HUES6 (cell line): ENCODE data around the gene ANAPC2.
"Not testable (repeated sequence)": the region's sequence is repeated elsewhere in the genome, so short reads cannot be mapped to it uniquely, and the experiment has no call there.

Source experiments
- H3K27ac ChIP-seq: 2 replicates; pipeline ENCODE4 v1.7.0; 2013; ENCODE audit warnings: low read depth, mild to moderate bottlenecking, low read length, inconsistent platforms
- H3K27me3 ChIP-seq: 2 replicates; pipeline ENCODE4 v1.6.1; 2013; ENCODE audit warnings: low read length; ENCODE audit not compliant: control insufficient read depth, insufficient read depth
- H3K36me3 ChIP-seq: 2 replicates; pipeline ENCODE4 v1.6.1; 2013; ENCODE audit warnings: low read length; ENCODE audit not compliant: control insufficient read depth, insufficient read depth
- H3K4me1 ChIP-seq: 2 replicates; pipeline ENCODE4 v1.6.1; 2013; ENCODE audit warnings: low read length; ENCODE audit not compliant: control insufficient read depth, insufficient read depth
- H3K4me3 ChIP-seq: 2 replicates; pipeline ENCODE4 v1.5.1; 2013; ENCODE audit warnings: low read depth, low read length
- H3K9ac ChIP-seq: one replicate; pipeline ENCODE4 v1.6.1; 2013; ENCODE audit warnings: mild to moderate bottlenecking, low read length
- H3K9me3 ChIP-seq: 2 replicates; pipeline ENCODE4 v1.6.1; 2013; ENCODE audit warnings: low read depth, low read length; ENCODE audit not compliant: control insufficient read depth, insufficient read depth

The ANAPC2 gene

DNA sequence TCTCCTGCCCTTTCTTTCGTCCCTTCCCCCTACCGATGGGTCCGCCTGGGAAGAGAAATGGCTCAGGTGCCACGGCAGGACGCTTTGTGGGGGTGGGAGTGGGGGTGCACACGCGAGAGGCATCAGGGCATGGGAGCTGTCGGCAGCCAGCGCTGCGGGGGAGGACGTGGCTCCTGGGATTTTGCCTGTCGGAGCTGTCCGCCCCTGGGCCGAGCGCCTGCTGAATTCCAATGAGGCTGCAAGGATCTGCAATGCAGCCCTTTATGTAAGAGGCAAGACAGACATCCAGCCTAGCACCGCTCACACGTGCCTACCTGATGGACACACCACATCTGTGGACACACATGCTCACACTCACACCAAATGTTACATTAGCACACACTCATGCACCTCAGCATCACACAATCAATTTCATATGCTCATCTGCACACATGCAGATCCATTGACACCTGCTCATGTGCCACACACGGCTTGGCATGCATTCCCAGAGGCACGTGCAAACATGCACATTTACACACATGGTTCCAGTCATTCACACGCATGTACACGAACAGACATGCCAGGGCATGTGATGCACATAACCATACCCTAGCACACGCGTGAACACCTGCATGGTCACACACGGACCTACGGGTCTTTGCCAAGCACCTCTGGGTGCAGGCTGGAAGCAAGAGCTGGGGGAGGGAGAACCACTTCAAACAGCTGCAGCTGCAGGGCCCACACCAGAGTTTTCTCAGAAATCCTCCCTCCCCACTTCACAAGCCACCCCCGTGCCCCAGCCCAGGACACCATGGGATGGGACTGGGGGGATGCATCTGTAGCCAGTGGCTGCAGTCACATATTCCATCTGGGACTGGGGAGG lies 48.0 kb downstream of the ANAPC2 start:
- no peaks in the 10 kb centered on the region for H3K9me3 ChIP-seq

DNA sequence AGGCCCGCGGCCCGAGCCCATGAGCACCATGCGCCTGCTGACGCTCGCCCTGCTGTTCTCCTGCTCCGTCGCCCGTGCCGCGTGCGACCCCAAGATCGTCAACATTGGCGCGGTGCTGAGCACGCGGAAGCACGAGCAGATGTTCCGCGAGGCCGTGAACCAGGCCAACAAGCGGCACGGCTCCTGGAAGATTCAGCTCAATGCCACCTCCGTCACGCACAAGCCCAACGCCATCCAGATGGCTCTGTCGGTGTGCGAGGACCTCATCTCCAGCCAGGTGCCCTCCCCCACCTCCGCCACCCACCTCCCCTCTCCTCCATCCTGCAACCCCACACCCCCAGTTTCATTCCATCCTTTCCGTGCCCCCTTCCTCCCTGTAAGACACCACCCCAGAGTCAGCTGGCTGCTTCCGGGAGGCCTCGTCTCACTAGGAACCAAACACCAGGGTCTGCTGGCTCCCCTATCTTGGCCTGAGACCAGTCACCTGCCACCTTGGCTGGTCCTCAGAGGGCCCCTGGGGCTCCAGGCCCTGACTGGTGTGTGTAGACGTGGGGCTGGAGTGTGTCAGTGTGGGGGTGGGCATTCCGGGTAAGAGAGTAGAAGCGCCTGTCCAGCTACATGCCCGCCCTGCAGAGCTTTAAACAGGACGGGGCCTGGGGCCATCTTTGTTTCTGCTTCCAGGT lies 48.8 kb downstream of the ANAPC2 start:
- Histone ChIP-seq H3K4me1 (0 out of 2 replicates have a peak, but pooled peaks cover 3% of the 10 kb centered on the region), H3K36me3 (no peaks in the 10 kb centered on the region), H3K9me3 (no peaks in the 10 kb centered on the region), H3K4me3 (peak overlapping the region; percentile 6; the same call in 1 of the 2 replicates), H3K27ac (no peak overlapping the region), H3K27me3 (peaks cover 88% of the 10 kb centered on the region), H3K9ac (no peak overlapping the region)

More for the DNA sequence above, 48.0 kb downstream of the ANAPC2 start:
- Histone ChIP-seq H3K4me1 (0 out of 2 replicates have a peak, but pooled peaks cover 3% of the 10 kb centered on the region), H3K27ac (no peak overlapping the region), H3K27me3 (peaks cover 88% of the 10 kb centered on the region), H3K9ac (no peak overlapping the region), H3K36me3 (no peaks in the 10 kb centered on the region), H3K4me3 (no peak overlapping the region)

DNA sequence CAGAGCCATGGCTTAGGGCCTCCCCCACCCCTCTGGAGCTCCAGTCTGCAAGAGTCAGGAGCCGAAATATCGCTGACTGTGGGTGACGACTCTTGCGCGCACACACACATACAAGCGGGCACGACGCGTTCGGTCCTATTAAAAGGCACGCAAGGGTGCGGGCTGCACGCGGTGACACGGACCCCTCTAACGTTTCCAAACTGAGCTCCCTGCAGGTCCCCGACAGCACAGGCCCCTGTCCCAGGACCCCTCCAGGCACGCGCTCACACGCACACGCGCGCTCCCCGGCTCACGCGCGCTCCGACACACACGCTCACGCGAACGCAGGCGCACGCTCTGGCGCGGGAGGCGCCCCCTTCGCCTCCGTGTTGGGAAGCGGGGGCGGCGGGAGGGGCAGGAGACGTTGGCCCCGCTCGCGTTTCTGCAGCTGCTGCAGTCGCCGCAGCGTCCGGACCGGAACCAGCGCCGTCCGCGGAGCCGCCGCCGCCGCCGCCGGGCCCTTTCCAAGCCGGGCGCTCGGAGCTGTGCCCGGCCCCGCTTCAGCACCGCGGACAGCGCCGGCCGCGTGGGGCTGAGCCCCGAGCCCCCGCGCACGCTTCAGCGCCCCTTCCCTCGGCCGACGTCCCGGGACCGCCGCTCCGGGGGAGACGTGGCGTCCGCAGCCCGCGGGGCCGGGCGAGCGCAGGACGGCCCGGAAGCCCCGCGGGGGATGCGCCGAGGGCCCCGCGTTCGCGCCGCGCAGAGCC lies 49.5 kb downstream of the ANAPC2 start, which contains the start of gene GRIN1:
Gene GRIN1, plus strand, starts transcription at position 433 of the 746 bp plus-strand sequence. CDS start 333 bp downstream, outside the sequence.
- H3K27me3 ChIP-seq: peaks cover 88% of the 10 kb centered on the region
- no peaks in the 10 kb centered on the region for H3K36me3 ChIP-seq
- peak within 1 kb of the TSS; percentile 32 for H3K4me3 ChIP-seq
- H3K9me3 ChIP-seq: no peaks in the 10 kb centered on the region
- H3K27ac ChIP-seq: no peak within 1 kb of the TSS
- no peak within 1 kb of the TSS for H3K9ac ChIP-seq
- 0 out of 2 replicates have a peak, but pooled peaks cover 3% of the 10 kb centered on the region for H3K4me1 ChIP-seq

DNA sequence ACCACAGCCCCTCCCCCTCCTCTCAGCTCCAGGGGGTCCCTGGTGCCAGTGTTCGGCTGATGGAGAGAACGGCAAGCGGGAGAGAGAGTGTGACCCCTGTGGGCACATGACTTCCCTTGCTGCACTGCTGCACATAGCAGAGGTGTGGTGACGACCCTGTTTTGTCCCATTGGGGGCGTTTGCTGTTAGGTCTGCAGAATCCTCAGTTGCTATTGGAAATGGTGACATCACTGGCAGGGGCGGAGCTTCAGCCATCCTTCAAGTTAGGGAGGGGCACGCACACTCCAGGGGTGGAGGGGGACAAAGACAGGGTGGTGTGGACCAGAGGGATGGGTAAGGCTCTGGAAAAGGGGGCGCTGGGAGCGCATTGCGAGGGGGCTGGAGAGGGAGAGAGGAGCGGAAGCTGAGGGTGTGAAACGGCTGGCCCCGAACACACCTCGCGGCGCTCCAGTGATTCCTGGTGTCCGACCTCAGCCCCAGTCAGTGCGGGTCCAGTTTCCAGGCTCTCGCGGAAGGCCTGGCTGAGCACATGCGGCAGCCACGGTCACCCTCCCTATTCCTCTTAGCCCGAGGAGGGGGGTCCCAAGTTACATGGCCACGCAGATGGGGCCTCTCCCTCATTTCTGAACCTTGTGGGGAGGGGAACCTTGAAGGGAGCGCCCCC lies 50.2 kb downstream of the ANAPC2 start:
- Histone ChIP-seq H3K9ac (no peak overlapping the region), H3K27ac (no peak overlapping the region), H3K4me3 (peak overlapping the region; percentile 32; the same call in 1 of the 2 replicates), H3K9me3 (no peaks in the 10 kb centered on the region), H3K36me3 (no peaks in the 10 kb centered on the region), H3K27me3 (peaks cover 87% of the 10 kb centered on the region), H3K4me1 (0 out of 2 replicates have a peak, but pooled peaks cover 3% of the 10 kb centered on the region)

DNA sequence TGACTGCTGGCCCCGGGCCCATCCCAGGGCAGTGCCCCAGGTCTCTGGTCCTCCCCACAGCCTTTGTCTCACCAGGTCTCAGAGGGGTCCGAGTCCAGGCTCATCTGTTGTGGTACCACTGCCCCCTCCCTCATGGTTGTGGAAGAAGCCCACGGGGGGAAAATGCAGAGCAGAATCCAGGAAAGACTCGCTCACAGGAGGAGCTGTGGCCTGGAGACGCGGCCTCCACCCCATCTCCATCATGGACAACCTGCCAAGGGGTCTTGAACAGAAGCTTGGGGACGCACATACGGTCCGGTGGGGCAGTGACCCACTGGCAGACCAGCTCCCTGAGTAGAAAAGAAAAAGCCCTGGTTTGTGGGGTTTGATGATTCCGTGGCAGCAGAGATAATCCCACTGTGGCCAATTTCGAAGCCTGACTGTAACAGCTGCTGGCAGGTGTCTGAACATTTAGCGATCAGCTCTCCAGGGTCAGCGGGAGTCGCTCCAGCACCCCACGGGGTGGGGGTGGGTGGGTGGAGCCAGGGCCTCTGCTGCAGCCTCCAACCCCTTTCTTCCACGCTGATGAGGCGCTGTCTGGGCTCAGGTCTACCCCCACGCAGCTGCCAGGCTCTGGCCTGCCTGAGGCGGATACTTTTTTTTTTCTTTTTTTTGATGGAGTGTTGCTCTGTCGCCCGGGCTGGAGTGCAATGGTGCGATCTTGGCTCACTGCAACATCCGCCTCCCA lies 51.3 kb downstream of the ANAPC2 start:
- no peak overlapping the region for H3K9ac ChIP-seq
- no peak overlapping the region for H3K27ac ChIP-seq
- H3K4me3 ChIP-seq: no peak overlapping the region
- peaks cover 81% of the 10 kb centered on the region for H3K27me3 ChIP-seq
- no peaks in the 10 kb centered on the region for H3K36me3 ChIP-seq
- H3K4me1 ChIP-seq: 0 out of 2 replicates have a peak, but pooled peaks cover 3% of the 10 kb centered on the region
- H3K9me3 ChIP-seq: no peaks in the 10 kb centered on the region

DNA sequence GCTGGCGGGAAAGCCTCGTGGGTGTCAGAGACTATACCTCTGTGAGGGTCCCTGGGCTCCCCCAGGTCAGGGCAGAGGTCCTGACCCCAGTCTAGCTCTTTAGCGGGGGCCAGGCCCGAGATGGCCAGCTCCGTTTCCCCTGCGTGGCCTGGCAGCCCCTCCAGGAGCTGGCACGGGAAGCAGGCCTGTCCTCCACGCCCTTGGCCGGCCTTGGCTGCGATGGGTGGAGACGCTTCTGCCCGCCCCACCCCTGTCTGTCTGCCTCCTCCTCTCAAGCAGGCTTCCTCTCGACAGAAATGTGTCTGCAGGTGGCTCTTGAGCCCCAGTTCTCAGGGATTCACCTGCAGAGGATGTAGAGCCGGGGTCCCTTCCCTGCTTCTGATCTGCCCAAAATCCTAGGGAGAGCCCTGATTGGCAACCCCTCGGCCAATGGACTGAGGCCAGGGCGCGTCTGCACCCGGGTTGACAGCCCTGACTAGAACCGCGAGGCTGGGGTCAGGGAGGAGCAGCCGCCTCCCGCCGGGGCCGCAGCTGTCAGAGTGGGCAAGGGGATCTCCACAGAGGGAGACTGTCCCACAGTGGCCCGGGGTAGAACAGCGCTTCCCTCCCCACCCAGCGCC lies 52.0 kb downstream of the ANAPC2 start:
- Histone ChIP-seq H3K9me3 (no peaks in the 10 kb centered on the region), H3K36me3 (no peaks in the 10 kb centered on the region), H3K4me1 (0 out of 2 replicates have a peak, but pooled peaks cover 3% of the 10 kb centered on the region), H3K27ac (no peak overlapping the region), H3K9ac (no peak overlapping the region), H3K27me3 (peaks cover 79% of the 10 kb centered on the region), H3K4me3 (no peak overlapping the region)

DNA sequence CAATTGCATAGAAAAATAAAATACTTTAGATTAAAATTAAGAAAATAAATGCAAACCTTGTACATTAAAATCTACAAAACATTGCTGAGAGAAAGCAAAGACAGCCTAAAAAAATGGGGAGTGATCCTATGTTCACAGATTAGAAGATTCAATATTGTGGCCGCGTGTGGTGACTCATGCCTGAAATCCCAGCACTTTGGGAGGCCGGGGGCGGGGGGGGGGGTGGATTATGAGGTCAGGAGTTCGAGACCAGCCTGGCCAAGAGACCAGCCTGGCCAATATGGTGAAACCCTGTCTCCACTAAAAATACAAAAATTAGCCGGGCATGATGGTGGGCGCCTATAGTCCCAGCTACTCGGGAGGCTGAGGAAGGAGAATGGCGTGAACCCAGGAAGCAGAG lies 53.2 kb downstream of the ANAPC2 start:
- H3K27ac ChIP-seq, H3K9me3 ChIP-seq, H3K4me3 ChIP-seq, H3K9ac ChIP-seq, H3K4me1 ChIP-seq, H3K36me3 ChIP-seq: not testable (repeated sequence)
- H3K27me3 ChIP-seq: peaks cover 76% of the 10 kb centered on the region

DNA sequence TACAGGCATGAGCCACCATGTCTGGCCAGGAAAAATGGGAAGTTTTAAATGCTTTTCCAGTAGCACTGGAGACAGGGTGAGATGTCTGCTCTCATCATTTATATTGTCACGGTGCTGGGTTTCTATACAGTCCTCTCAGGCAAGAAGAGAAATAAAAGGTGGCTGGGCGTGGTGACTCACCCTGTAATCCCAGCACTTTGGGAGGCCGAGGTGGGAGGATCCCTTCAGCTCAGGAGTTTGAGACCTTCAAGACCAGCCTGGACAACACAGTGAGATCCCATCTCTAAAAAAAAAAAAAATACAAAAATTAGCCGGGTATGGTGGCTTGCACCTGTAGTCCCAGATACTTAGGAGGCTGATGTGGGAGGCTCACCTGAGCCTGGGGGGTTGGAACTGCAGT lies 54.2 kb downstream of the ANAPC2 start:
- Histone ChIP-seq H3K36me3 (no peaks in the 10 kb centered on the region), H3K9me3 (no peaks in the 10 kb centered on the region), H3K4me3 (no peak overlapping the region), H3K4me1 (0 out of 2 replicates have a peak, but pooled peaks cover 3% of the 10 kb centered on the region), H3K9ac (no peak overlapping the region), H3K27ac (no peak overlapping the region), H3K27me3 (peaks cover 66% of the 10 kb centered on the region)

DNA sequence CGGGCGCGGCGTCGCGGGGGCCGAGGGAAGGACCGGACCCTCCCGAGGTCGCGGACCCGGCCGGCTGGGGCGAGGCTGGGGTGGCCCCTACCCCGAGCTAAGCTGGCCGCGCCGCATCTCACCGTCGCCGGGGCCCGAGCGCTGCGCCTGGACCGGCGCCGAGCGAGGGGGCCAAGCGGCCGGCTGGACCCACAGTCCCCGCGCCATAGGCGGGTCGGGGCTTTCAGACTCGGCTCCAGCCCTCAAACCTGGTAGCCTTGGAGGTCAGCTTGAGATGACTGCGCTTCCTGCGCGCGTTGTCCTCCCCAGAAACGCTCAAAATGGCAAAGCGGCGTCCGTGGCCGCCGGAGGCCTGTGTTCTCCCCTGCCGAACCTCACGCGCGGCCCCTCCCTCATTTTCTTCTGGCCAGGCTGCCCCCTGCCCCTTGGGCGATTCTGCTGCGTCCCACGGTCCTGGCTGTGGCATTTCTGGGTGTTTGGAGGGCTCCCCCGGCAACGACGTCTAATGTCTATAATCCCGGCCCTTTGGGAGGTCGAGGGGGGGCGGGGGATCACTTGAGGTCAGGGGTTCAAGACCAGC lies 58.1 kb downstream of the ANAPC2 start:
- Histone ChIP-seq H3K27ac (no peak overlapping the region), H3K36me3 (no peaks in the 10 kb centered on the region), H3K9me3 (no peaks in the 10 kb centered on the region), H3K4me3 (peak overlapping the region; percentile 92), H3K9ac (peak overlapping the region; percentile 86), H3K27me3 (peaks cover 29% of the 10 kb centered on the region), H3K4me1 (peaks cover 15% of the 10 kb centered on the region; the same call in 1 of the 2 replicates)
